ENCODE results near the gene CEP97.
"Not testable (repeated sequence)": the region's sequence is repeated elsewhere in the genome, so short reads cannot be mapped to it uniquely, and the experiment has no call there.

GRCh38 chr3:101777745-101778281, 53.4 kb downstream of the CEP97 start:
- TF ChIP-seq CTCF (IDR thresholded peaks at IDR 0.05; ENCODE audit: low read depth, low read length); POLR2A (IDR thresholded peaks at IDR 0.05; ENCODE audit: extremely low read depth, insufficient read length); MYC (IDR thresholded peaks at IDR 0.05; ENCODE audit: low read depth, low read length): not testable (repeated sequence)

Data from NB4 (cell line).